Measurements from ENCODE around the gene LRFN4. TPM values are rescaled to one million over a fixed set of nuclear protein-coding genes. Genes with fewer than 3 reads are reported as not detected.

LRFN4 gene
- total and polyA plus RNA-seq, 2 of the 8 experiments (the other 6 are each of a cell fraction or from before 2014, with no cell fraction given), result 49.8 to 64.3 TPM

GRCh38 chr11:66888282-66888681, 31.4 kb downstream of the LRFN4 start:
- POLR2A ChIA-PET (ENCODE audit: partially characterized antibody), result no interaction called here
- Histone ChIP-seq H4K91ac (replicated peaks; ENCODE audit: insufficient read length, low read length) (no peak overlapping the region), H4K8ac (ENCODE audit: extremely low read depth, insufficient read depth, low read length) (no peak overlapping the region), H2AK5ac (ENCODE audit: low read depth, low read length) (no peak overlapping the region), H3K23ac (ENCODE audit: insufficient read length) (no peak overlapping the region), H3K27ac (ENCODE audit: low read depth, low read length) (no peak overlapping the region), H2BK20ac (ENCODE audit: low read length) (no peak overlapping the region), H3K14ac (ENCODE audit: insufficient read length) (no peak overlapping the region), H3K79me2 (ENCODE audit: control insufficient read depth in 1 of 2, insufficient read depth in 2 of 2, low read length in 2 of 2) (no peaks in the 10 kb centered on the region), H3K4me3 (ENCODE audit: extremely low read depth in 1 of 4, insufficient read depth in 2 of 4, low read depth in 3 of 4, low read length in 4 of 4) (no peak overlapping the region), H2AFZ (ENCODE audit: low read length) (no peak overlapping the region), H3K4me2 (ENCODE audit: insufficient read depth in 1 of 2, low read depth in 2 of 2, low read length in 2 of 2) (no peak overlapping the region), H2BK120ac (replicated peaks; ENCODE audit: low read depth, low read length) (no peak overlapping the region), H3K4ac (replicated peaks; ENCODE audit: insufficient read length, low read depth, low read length) (no peak overlapping the region), H3K56ac (replicated peaks; ENCODE audit: insufficient read length, low read depth, low read length) (no peak overlapping the region), H2BK12ac (ENCODE audit: low read depth, low read length) (no peak overlapping the region), H3K27me3 (replicated peaks in 1 of 4; ENCODE audit: control insufficient read depth in 3 of 4, extremely low read depth in 1 of 4, insufficient read depth in 3 of 4, low read length in 3 of 4) (no peaks in the 10 kb centered on the region), H2BK15ac (ENCODE audit: low read length) (no peak overlapping the region), H3K79me1 (ENCODE audit: low read depth, low read length) (no peaks in the 10 kb centered on the region), H3K23me2 (ENCODE audit: low read depth, low read length) (no peaks in the 10 kb centered on the region), H3K4me1 (replicated peaks in 1 of 4; ENCODE audit: control insufficient read depth in 3 of 4, insufficient read depth in 4 of 4, low read length in 3 of 4) (peaks cover 2 to 14% (median 4%) of the 10 kb centered on the region in 4 experiments; a peak in 4 of 7 replicates), H3K9ac (replicated peaks in 1 of 4; ENCODE audit: extremely low read depth in 1 of 4, low read depth in 3 of 4, low read length in 3 of 4) (no peak overlapping the region), H2BK5ac (ENCODE audit: low read depth, low read length) (no peak overlapping the region), H4K20me1 (replicated peaks in 1 of 2; ENCODE audit: control insufficient read depth in 1 of 2, insufficient read depth in 2 of 2, low read length in 2 of 2) (no peaks in the 10 kb centered on the region), H3K36me3 (ENCODE audit: control insufficient read depth in 2 of 4, insufficient read depth in 4 of 4, low read length in 3 of 4) (no peaks in the 10 kb centered on the region), H4K5ac (ENCODE audit: insufficient read length, low read depth, low read length) (no peak overlapping the region), H3K9me3 (ENCODE audit: insufficient read depth in 2 of 2, low read depth in 1 of 2, low read length in 1 of 2) (no peaks in the 10 kb centered on the region), H3K18ac (ENCODE audit: extremely low read depth, low read length) (no peak overlapping the region)
- CTCF ChIA-PET (ENCODE audit: partially characterized antibody), result interaction anchor here (1.1 to 1.3 kb wide), 2 partner anchors 49 to 88 kb away, joined by 3 read pairs; no protein-coding TSS in a partner anchor
- 97% methylated on average over 10 of the region's 10 CpGs; no CpG with 5 or more reads in 1 of the 2 experiments for WGBS, 2 experiments (ENCODE audit: extremely low coverage in 1 of 2, insufficient coverage in 1 of 2, insufficient read length in 1 of 2, insufficient replicate concordance in 2 of 2, low coverage in 1 of 2, low lambda C conversion rate in 2 of 2, missing lambda C conversion rate in 1 of 2)
- FAIRE-seq (no peak), DNase-seq (ENCODE audit: low read depth in 1 of 2, low spot score in 2 of 2) (no peak)
- no peak for TF ChIP-seq RFX5 (IDR thresholded peaks at IDR 0.05; ENCODE audit: borderline replicate concordance, low read depth, low read length)
- TF ChIP-seq TBP (IDR thresholded peaks at IDR 0.05; ENCODE audit: low read depth, low read length), result no peak
- no peak for TF ChIP-seq ASH2L (IDR thresholded peaks at IDR 0.05; ENCODE audit: low read length)
- TF ChIP-seq BACH1 (IDR thresholded peaks at IDR 0.05; ENCODE audit: low read length), result no peak
- no peak for TF ChIP-seq RBBP5 (IDR thresholded peaks at IDR 0.05; ENCODE audit: borderline replicate concordance, low read depth, low read length)
- TF ChIP-seq JUN (IDR thresholded peaks at IDR 0.05; ENCODE audit: low read depth, low read length), result no peak
- no peak for TF ChIP-seq TAF7 (optimal IDR thresholded peaks at IDR 0.05; ENCODE audit: borderline replicate concordance, low read depth, low read length)
- no peak for TF ChIP-seq KDM1A (IDR thresholded peaks at IDR 0.05; ENCODE audit: borderline replicate concordance, low read length)
- no peak for TF ChIP-seq NANOG (IDR thresholded peaks at IDR 0.05; ENCODE audit: insufficient read depth, low read depth, low read length, poor library complexity, severe bottlenecking)
- TF ChIP-seq RNF2 (IDR thresholded peaks at IDR 0.05; ENCODE audit: borderline replicate concordance, low read depth, low read length, missing control alignments, poor library complexity, severe bottlenecking), result no peak
- TF ChIP-seq CBX8 (IDR thresholded peaks at IDR 0.05; ENCODE audit: borderline replicate concordance, low read depth, low read length), result no peak
- TF ChIP-seq CHD1 (IDR thresholded peaks at IDR 0.05; ENCODE audit: low read depth, low read length), result no peak
- TF ChIP-seq, protein P1, sequence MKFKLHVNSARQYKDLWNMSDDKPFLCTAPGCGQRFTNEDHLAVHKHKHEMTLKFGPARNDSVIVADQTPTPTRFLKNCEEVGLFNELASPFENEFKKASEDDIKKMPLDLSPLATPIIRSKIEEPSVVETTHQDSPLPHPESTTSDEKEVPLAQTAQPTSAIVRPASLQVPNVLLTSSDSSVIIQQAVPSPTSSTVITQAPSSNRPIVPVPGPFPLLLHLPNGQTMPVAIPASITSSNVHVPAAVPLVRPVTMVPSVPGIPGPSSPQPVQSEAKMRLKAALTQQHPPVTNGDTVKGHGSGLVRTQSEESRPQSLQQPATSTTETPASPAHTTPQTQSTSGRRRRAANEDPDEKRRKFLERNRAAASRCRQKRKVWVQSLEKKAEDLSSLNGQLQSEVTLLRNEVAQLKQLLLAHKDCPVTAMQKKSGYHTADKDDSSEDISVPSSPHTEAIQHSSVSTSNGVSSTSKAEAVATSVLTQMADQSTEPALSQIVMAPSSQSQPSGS (IDR thresholded peaks at IDR 0.05; ENCODE audit: low read length), result no peak

Measured in H1 (cell line).